NB4 (cell line): ENCODE measurements around the gene ZNF428.
"Not testable (repeated sequence)": the region's sequence is repeated elsewhere in the genome, so short reads cannot be mapped to it uniquely, and the experiment has no call there.

Source experiments
- DNase-seq: peaks from one replicate; pipeline ENCODE4 v3.0.0; 2010; ENCODE audit warnings: low read depth
- H3K4me3 ChIP-seq: one replicate; pipeline ENCODE4 v1.5.1; 2011; ENCODE audit warnings: mild to moderate bottlenecking, low read depth, low read length, moderate library complexity
- MAX ChIP-seq: IDR thresholded peaks from 2 replicates; pipeline ENCODE4 v1.6.1; 2011; ENCODE audit warnings: low read depth, low read length
- MYC ChIP-seq: IDR thresholded peaks from 2 replicates; pipeline ENCODE4 v1.6.1; 2011; ENCODE audit warnings: low read depth, low read length
- POLR2A ChIP-seq: IDR thresholded peaks from 2 replicates; pipeline ENCODE4 v1.6.1; 2011; ENCODE audit warnings: mild to moderate bottlenecking; ENCODE audit not compliant: insufficient read length; ENCODE audit errors: extremely low read depth
- TF ChIP-seq, protein P1 (sequence below): IDR thresholded peaks from one replicate; pipeline ENCODE4 v1.5.1; 2012; ENCODE audit warnings: low read depth, low read length

Gene ZNF428

GRCh38 chr19:43589277-43589676 is 30.2 kb downstream of the ZNF428 start:
- H3K4me3 ChIP-seq: no peak overlapping the region
- DNase-seq: no peak
- TF ChIP-seq, protein P1, sequence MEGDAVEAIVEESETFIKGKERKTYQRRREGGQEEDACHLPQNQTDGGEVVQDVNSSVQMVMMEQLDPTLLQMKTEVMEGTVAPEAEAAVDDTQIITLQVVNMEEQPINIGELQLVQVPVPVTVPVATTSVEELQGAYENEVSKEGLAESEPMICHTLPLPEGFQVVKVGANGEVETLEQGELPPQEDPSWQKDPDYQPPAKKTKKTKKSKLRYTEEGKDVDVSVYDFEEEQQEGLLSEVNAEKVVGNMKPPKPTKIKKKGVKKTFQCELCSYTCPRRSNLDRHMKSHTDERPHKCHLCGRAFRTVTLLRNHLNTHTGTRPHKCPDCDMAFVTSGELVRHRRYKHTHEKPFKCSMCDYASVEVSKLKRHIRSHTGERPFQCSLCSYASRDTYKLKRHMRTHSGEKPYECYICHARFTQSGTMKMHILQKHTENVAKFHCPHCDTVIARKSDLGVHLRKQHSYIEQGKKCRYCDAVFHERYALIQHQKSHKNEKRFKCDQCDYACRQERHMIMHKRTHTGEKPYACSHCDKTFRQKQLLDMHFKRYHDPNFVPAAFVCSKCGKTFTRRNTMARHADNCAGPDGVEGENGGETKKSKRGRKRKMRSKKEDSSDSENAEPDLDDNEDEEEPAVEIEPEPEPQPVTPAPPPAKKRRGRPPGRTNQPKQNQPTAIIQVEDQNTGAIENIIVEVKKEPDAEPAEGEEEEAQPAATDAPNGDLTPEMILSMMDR: no peak
- TF ChIP-seq POLR2A (no peak), MYC (no peak), MAX (no peak)

DNA sequence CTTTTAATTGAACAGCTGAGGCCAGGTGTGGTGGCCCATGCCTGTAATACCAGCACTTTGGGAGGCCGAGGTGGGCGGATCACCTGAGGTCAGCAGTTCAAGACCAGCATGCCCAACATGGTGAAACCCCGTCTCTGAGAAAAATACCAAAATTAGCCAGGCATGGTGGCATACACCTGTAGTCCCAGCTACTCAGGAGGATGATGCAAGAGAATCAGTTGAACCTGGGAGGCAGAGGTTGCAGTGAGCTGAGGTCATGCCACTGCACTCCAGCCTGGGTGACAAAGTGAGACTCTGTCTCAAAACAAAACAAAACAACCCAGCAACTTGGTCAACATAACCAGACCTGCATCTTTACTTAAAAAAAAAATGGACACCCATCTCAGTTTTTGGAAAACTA is 32.4 kb downstream of the ZNF428 start:
- not testable (repeated sequence) for DNase-seq, H3K4me3 ChIP-seq

- TF ChIP-seq POLR2A (no peak), MYC (no peak), MAX (no peak)
- TF ChIP-seq, protein P1: no peak
- DNase-seq: no peak
- no peak overlapping the region for H3K4me3 ChIP-seq
Observed at GRCh38 chr19:43586346-43586745, 33.1 kb downstream of the ZNF428 start.

GRCh38 chr19:43584484-43584883 is 34.9 kb downstream of the ZNF428 start:
- TF ChIP-seq, protein P1: no peak
- no peak for TF ChIP-seq MYC
- TF ChIP-seq MAX: no peak
- TF ChIP-seq POLR2A: no peak
- H3K4me3 ChIP-seq: no peak overlapping the region
- no peak for DNase-seq

DNA sequence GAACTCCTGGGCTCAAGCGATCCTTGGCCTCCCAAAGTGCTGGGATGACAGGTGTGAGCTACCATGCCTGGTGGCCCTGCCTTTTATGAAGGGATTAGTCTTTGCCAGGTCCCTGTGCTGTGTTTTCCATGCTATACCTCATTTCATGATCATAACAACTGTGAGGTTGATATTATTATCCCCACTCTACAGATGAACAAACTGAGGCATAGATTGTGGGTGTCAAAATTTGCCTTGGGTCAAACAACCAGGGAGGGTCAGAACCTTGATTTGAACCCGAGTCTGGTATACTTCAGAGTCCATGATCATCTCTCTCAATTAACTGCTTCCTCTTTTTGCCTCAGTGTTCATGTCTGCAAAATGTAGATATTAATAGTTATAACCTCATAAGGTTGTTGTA is 36.9 kb downstream of the ZNF428 start:
- no peak overlapping the region for H3K4me3 ChIP-seq
- DNase-seq: no peak
- TF ChIP-seq POLR2A: no peak
- no peak for TF ChIP-seq MAX
- TF ChIP-seq, protein P1: no peak
- no peak for TF ChIP-seq MYC

GRCh38 chr19:43581467-43581866 is 38.0 kb downstream of the ZNF428 start:
- no peak overlapping the region for H3K4me3 ChIP-seq
- TF ChIP-seq, protein P1: no peak
- TF ChIP-seq POLR2A: no peak
- TF ChIP-seq MAX: no peak
- TF ChIP-seq MYC: no peak
- DNase-seq: no peak
